ENCODE measurements around the gene CCT7.

GRCh38 chr2:73185965-73186364 is 48.1 kb upstream of the CCT7 start:
- no peak for TF ChIP-seq PAX5 (IDR thresholded peaks at IDR 0.05; ENCODE audit: insufficient read depth, low read length, severe bottlenecking)
- no peak for TF ChIP-seq TAF1 (IDR thresholded peaks at IDR 0.05; ENCODE audit: low read depth, low read length)
- no peak for TF ChIP-seq POLR2AphosphoS5 (IDR thresholded peaks at IDR 0.05; ENCODE audit: low read depth, low read length)
- TF ChIP-seq POLR2A (IDR thresholded peaks at IDR 0.05; ENCODE audit: low read depth, low read length): no peak

Data from GM12891 (cell line).